HG02852 (cell line): Measurements from ENCODE around the gene PITPNC1.
"Not testable (repeated sequence)": the region's sequence is repeated elsewhere in the genome, so short reads cannot be mapped to it uniquely, and the experiment has no call there.

Source experiments
- ATAC-seq: cut with Tn5 transposase; IDR thresholded peaks from one replicate; pipeline ENCODE4 v1.9.1; 2021; ENCODE audit warnings: mild to moderate bottlenecking, moderate library complexity; ENCODE audit not compliant: unreplicated experiment

PITPNC1 gene

DNA sequence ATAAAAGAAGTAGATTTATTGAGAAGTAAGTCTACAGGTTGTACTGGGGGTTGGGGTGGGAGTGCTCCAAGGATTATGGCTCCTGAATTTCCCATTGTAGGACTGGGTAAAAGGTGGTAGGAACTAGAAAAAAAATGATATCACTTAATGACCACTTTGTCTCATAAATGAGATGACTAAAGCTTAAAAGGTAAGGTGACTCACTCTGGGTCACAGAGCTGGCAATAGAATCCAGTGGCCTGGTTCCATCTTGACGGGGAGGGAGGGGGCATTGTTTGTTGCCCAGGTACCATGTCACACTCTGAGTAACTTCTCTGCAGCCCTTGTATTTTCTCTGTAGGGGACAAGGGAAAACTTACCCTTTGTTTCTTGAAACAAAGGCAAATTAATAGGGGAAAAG lies 126.1 kb downstream of the PITPNC1 start:
- no peak for ATAC-seq

DNA sequence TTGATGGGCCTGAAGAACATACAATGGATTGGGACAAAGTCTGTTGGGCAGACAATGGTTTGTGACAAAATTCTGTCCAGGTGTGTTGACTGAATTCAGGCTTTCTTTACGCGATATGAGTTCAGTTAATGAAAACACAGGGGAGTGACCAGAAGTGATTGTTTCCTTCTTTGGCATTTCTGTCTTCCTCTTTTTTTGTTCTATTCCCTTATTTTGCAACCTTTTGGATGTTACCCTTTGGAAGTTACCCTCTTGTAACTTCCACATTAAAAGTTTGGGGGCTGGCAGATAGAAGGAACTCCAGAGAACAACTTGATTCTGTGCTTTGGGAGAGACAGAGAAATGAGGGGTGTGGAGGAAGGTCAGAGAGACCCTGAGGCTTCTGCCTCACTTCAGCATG lies 126.7 kb downstream of the PITPNC1 start:
- no peak for ATAC-seq

DNA sequence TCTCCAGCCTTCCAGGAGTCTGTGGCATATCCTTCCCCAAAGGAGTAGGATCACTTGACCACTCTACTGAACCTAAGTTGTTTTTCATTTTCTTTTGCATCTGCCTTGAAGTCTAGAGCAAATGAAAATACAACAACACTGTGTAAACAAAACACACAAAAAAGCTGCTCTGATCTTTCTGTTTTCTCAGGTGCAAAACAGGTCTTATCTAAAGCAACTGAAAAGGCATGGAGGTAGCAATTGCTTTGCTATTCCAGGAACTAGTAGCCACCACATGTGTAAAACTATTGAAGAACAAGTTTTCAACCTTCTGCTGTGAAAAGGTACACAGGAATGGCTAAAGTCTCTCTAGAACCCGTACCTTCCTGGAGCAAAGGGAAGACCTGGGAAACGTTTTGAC lies 127.1 kb downstream of the PITPNC1 start:
- ATAC-seq, result no peak

DNA sequence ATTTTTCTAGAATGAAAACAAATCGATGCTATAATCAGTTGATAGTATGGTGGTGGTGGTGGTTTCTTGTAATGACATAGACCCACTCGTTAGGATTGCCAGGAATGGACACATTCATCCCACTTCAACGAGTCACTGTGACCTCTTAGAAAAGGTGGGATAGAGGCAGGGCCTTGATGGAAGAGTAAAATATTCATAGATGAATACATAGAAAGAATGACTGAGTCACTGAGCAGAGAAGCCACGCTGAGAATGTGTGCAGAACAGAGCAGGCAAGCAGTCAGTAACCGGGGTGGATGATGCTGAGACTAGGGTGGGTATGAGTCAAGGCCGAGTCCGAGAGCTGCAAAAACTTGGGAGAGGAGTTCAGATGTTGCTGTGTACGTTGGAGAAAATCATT lies 129.9 kb downstream of the PITPNC1 start:
- no peak for ATAC-seq

DNA sequence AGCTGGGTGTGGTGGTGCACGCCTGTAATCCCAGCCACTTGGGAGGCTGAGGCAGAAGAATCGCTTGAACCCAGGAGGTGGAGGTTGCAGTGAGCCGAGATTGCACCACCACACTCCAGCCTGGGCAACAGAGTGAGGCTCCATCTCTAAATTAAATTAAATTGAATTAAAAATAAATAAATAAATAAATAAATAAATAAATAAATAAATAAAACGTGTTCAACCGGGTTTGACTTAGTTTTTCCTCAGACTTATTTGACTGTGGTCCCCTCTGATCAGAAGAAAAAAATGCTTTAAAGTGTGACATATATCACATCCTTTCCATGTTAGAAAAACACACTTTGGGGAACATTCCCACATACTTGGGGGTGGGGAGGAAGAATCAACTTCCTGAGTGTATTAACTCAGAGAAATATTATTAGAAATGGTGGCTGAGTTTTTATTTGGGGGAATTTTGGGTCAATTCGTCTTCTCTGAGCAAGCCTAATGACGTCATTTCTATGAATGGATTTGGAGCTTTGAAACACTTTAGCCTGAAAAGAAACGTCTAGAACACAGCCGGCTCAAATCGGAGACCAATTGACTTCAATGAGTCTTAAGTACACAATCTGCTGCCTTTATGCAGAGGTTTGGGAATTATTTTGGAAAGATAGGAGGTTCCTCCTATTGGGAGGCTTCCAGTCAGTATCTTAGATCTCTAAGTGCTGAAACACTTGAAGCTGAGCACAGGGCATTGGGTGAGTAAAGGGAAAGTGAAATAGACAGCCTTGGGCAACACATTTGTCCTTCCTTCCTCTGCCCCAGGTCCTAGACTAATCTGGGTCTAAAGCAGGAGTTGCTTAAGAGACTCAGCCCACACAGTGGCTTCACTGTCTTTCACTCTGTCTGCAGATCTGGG lies 132.6 kb downstream of the PITPNC1 start:
- no peak for ATAC-seq

DNA sequence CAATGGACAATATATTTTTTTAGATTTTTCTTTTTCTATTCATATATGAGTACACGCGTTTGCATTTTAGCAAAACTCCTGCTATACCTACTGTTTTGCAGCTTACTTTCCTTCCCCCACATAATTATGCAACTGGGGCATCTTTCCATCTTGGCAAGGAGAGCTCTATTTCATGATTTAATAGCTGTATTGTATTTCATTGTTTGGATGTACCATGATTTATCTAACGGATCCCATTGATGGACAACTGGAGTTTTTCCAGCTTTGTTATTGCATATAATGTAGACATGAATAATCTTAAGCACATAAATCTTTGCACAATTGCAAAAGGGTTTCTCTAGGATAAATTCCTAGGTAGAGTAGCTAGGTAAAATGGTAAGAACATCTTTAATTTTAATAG lies 133.9 kb downstream of the PITPNC1 start:
- no peak for ATAC-seq

DNA sequence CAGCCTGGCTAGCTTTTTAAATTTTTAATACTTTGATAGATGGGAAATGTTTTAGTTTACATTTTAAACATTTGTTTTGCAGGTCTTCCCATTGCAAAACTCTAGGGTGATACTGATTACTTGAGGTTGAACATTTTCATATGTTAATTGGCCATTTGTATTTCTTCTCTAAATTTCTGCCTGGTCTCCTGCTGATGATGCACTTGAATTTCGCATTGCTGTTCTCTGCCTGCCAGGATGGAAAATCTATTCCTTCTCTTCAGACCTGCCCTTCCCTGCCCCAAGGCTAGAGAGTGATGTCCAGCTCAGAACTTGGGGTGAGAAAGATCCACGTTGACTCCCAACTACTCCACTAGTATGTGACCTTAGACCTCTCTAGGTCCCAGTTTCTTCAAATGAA lies 134.7 kb downstream of the PITPNC1 start:
- no peak for ATAC-seq

DNA sequence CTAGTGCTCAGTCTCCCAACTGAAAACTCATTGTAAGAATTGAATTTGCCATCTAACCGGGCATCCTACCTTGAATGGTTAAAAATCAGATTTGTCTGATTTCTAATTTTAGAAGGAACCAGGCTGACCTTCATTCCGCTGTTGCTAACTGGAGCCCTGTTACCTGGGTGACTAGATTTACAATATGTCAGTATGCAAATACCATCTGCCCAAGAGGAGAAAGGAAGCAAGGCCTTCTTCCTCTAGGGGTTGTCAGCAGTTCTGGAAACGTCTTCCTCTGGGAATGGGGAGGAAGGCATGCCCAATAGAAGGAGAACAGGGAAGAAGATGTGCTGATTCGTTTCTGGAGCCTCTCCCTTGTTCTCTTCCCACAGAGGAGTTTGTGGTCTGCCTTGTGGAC lies 137.9 kb downstream of the PITPNC1 start:
- no peak for ATAC-seq

DNA sequence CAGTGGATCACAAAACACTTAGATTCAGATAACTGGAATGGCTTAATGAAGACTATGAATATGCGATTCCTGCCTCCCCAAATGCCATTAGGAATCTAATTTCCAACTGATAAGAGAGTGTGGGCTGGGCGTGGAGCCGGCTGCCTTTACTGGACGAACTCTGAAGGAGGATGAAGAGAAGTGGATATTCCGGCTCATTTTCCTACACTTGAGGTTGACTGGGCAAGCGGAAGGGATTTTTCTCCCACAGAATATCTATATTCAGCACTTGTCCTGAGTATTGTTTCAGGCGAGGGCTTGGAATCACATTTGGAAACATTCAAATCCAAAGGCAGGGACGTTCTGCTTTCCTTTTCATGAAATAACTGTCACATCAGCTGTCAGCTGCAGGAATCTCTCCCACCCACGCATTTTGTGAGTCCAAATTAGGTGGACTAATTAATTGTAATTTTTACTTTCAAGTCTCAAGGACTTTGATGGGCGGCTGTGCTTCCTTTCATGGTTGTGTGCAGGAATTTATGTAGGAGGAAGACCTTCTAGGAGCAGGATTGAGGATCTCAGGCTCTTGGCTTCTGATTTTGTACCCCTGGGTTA lies 138.5 kb downstream of the PITPNC1 start:
- ATAC-seq, result no peak

DNA sequence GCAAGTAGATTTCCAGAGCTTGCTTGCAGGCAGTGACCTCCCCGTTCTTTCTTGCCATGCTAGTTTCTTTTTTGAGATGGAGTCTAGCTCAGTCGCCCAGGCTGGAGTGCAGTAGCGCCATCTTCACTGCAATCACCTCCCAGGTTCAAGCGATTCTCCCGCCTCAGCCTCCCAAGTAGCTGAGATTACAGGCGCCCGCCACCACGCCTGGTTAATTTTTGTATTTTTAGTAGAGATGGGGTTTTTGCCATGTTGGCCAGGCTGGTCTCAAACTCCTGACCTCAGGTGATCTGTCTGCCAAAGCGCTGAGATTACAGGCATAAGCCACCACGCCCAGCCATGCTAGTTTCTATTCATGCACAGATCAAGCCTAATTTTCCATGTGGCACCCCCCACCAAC lies 139.5 kb downstream of the PITPNC1 start:
- ATAC-seq, result not testable (repeated sequence)

DNA sequence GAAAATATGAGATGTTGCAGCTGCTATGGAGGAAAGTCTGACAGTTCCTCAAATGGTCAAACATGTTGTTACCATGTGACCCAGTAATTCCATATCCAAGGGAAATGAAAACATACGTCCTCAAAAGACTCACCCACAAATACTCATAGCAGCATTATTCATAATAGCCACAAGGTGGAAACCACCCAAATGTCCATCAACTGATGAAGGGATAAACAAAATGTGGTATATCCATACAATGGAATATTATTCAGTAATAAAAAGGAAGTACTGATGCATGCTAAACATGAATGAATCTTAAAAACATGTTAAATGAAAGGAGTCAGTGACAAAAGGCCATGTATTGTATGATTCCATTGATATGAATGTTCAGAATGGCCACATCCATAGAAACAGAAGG lies 140.2 kb downstream of the PITPNC1 start:
- no peak for ATAC-seq

DNA sequence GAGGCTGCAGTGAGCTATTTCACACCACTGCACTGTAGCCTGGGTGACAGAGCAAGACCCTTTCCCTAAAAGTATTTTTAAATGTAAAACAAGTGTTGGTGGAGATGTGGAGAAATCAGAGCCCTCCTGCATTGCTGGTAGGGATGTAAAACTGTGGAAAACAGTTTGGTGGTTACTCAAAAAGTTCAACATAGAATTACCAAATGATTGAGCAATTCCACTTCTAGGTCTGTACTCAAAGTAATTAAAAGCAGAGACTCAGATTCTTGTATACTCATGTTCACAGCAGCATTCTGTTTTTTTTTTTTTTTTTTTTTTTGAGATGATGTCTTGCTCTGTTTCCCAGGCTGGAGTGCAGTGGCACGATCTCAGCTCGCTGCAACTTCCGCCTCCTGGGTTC lies 141.8 kb downstream of the PITPNC1 start:
- no peak for ATAC-seq

DNA sequence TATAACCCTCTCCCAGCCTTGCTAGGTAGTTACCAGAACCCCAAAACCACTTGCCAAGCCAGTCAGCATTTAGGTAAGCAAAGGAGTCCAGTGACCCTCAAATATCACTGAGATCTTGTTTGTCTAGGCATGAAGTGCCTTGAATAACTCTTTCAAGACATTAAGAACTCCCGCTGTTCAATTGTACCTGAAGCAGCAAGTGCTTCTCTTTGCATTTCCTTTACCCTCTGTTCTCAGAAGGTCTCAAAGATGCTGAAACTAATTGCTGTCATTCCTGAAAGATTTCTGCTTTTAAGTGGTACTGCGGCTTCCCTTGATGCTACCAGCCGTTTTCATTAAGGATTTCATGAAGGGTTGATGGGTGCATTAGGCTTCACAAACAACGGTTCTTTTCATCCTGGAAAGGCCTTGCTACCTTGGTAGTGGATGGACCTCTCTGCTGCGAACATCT lies 142.7 kb downstream of the PITPNC1 start:
- no peak for ATAC-seq

DNA sequence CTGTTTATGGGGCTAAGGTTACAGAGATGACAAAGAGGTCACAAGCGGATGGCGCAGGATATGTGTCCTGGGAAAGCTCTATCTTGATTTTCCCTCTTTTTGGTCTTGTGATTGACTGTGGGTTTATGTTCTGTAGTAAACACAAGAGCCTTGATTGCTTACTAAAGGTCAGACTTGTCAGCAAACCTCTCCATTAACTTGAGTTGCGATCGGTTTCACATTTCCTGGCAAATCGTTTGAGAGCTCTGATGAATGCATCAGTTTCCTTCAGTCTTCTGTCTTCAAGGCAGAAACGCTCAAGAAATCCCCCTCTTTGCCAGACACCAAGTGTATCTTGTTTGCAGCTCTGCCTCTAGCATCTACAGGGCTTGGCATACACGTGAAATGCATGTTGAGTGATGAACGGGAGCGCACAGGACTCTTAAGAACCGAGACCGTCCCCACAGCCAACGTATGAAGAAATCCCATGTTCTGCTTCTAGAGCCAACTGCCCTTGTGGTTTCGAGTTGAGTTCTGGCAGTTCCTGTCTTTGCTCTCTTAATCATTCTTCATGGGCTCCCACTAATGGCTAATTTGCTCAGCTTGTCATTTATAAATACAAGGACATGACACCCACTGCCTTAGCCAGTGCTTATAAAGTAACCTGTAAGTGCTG lies 143.3 kb downstream of the PITPNC1 start:
- ATAC-seq, result no peak

DNA sequence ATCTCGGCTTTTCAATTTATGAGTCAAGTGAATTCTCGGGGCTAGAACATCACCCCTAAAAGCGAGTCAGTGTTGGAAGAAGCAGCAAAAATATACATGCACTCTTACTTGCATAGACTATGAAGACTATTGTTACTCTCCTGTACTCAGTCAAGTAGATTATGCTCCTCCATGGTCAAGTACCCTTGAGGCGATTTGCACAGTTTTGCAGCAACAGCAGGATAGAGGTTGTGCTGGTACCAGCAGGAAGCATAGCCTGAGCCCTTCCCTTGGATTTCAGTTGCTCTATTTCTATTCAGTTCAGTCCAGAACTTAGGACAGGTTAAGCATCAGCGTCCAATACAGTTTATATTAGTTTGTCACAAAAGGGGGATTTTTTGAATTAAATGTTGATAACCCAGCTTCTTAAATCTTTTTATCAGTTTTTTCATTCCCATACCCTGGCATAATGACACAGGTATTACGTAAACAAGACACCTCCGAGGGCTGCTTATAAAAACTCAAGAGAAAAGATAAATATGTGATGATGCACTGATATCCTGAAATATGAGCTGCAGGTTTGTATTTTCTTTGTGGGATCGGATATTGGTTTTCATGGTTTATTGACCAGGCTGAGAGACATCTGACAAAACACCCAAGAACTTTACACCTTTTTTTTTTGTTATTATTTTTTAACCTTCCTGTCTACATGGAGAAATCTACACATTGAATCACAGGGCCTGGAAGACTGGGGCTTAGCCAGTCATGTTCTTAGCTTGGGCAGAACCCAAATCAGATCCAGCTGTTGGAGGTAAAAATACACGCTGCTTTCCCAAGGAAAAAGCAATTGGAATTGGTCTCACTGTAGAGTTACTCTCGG lies 144.1 kb downstream of the PITPNC1 start:
- ATAC-seq, result no peak

DNA sequence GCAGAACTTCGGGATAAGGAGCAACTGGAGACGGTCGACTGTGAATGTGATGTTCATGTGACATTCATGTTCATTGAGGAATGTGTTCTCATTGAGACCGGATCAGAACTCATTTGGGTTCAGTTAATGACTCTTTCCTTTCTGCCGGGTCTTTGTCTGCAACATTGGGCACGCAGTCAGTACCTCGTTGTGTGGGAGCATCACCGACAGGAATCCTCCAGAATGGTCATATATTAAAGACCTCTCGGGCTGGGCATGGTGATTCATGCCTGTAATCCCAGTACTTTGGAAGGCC lies 144.6 kb downstream of the PITPNC1 start:
- no peak for ATAC-seq

DNA sequence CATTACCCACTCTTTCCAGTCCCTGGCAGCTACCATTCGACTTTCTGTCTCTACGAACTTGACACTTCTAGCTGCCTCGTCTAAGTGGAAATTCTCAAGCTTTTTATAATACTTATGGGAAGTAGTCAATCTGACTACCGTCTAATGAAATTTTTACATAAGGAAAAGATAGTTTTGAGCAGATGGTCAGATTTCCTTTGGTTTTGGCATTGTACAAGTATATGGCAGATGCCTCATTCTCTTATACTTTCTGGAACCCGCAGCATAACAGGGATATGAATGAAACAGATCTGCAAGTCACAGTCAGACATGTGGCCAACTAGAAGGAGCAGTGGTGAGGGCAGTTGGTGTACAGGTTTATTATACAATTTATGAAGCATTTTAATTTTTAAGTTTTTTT lies 146.0 kb downstream of the PITPNC1 start:
- no peak for ATAC-seq

DNA sequence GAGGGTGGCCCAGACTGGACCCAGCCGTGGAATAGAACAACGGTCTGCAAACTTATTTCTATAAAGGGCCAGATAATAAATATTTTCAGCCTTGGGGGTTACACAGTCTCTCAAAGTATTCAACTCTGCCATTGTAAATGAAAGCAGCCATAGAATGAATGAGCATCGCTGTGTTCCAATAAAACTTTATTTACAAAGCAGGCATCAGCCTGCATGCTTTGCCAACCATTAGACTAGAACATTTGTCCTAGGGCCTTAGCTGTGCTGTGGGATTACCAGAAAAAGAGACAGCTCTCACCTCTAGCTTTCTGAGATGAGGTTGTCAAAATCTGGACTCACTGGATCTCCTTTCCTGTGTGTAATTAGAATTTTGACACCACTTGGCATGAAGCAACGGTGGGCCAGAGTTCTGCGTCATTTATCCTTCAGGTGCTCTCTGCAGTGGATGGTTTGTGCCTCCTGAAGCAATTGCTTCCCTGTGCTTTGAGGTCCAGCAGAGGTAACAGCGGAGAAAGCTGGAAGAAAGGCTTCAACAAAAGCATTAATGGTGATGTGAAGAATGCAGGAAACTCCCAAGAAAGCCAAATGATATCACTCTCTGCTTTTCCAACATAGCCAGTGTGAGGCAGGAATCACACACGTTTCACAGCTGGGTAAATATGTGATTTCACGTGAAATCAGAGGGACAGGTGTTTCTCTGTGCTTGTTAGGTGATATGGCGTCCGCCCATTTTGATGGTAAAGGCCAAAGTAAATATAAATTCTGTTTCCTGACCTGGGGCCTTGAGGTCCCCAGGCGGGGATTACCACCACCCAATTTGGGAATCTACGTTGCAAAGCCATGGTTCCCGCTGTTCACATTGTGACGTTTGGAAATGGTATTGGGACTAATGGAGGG lies 148.4 kb downstream of the PITPNC1 start:
- no peak for ATAC-seq

DNA sequence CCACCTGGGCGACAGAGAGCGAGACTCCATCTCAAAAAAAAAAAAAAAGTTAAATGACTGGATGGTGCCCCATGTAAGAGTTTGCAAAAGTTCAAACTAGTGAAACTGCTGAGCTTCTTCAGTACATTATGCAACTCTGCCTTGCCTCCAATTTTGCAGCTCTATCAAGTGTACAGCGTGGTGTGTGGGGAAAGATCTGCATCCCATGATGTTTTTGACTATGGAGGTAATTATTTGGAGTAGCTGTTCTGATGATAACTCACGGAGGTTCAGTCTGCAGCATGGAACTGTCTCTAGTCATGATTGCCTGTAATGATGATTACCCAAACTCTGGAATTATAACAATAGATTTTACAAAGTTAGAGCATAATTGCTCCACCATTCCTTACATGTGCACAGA lies 149.6 kb downstream of the PITPNC1 start:
- ATAC-seq, result no peak

DNA sequence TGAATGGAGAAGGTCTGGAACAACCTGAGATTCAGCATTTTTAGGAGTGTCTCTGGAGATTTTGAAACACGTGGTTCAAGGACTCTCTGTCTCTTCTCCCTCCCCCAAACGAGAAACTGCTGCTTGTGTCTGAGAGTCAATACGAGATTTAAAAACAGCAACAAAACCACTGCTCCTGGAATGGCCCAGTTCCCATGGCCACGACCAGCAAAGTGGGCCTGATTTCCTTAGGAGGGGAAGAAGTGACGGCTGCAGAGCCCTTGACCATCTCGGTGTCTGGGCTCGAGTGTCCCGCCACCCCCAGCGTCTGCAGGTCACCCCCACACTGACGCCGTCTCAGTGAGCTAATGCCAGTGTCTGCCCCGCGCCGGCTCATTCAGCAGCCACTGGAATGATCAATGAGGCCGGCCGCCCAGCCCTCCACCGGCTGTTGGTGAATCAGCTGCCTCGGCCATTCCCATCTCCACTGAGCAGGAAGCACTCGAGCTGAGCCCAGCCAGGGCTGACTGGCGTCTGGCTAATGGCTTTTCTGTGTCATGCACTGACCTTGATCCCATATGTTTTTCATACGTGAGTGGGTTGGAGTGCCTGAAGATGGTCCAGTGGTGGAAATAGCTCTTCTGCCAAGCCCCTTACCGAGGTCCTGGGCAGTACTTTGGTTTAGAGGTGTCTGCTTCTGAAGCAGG lies 151.8 kb downstream of the PITPNC1 start:
- no peak for ATAC-seq
